ENCODE data around the gene DAB2IP. TPM values are rescaled to one million over a fixed set of nuclear protein-coding genes. Genes with fewer than 3 reads are reported as not detected.

The DAB2IP gene
- total RNA-seq, 6 experiments from 2014 or later = 15.1 to 21.6 (median 19.0) TPM

DNA sequence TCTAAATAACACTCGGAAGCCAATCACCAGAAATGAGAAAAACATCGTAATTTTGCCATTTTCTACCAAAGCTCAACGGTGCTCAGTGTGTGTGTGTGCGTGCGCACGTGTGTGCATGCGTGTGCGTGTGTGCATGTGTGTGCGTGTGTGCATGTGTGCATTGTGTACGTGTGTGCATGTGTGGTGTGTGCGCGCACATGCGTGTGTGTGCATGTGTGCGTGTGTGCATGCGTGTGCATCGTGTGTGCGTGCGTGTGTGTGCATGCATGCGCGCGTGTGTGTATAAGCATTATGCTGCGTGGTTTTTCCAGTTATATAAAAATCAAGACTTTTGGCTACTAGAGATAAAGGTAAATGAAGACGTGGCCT, 165.0 kb downstream of the DAB2IP start:
- H3K9me3 ChIP-seq = no peaks in the 10 kb centered on the region
- no peak for ATAC-seq
- WGBS (ENCODE audit: insufficient coverage, low coverage, low lambda C conversion rate, missing lambda C conversion rate) = 80% methylated on average over 23 of the region's 23 CpGs
- intact Hi-C loops (cut with DNase I) = no loop called here
- TF ChIP-seq, protein P1, sequence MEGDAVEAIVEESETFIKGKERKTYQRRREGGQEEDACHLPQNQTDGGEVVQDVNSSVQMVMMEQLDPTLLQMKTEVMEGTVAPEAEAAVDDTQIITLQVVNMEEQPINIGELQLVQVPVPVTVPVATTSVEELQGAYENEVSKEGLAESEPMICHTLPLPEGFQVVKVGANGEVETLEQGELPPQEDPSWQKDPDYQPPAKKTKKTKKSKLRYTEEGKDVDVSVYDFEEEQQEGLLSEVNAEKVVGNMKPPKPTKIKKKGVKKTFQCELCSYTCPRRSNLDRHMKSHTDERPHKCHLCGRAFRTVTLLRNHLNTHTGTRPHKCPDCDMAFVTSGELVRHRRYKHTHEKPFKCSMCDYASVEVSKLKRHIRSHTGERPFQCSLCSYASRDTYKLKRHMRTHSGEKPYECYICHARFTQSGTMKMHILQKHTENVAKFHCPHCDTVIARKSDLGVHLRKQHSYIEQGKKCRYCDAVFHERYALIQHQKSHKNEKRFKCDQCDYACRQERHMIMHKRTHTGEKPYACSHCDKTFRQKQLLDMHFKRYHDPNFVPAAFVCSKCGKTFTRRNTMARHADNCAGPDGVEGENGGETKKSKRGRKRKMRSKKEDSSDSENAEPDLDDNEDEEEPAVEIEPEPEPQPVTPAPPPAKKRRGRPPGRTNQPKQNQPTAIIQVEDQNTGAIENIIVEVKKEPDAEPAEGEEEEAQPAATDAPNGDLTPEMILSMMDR (IDR thresholded peaks at IDR 0.05) = no peak
- TF ChIP-seq POLR2A (IDR thresholded peaks at IDR 0.05) = no peak
- no peaks in the 10 kb centered on the region for H3K36me3 ChIP-seq
- H3K4me1 ChIP-seq = peaks cover 0 to 17% (median under 1%) of the 10 kb centered on the region in 4 donors
- no peak overlapping the region for H3K4me3 ChIP-seq
- H3K27ac ChIP-seq = no peak overlapping the region
- no peak for DNase-seq
- no peaks in the 10 kb centered on the region for H3K27me3 ChIP-seq

DNA sequence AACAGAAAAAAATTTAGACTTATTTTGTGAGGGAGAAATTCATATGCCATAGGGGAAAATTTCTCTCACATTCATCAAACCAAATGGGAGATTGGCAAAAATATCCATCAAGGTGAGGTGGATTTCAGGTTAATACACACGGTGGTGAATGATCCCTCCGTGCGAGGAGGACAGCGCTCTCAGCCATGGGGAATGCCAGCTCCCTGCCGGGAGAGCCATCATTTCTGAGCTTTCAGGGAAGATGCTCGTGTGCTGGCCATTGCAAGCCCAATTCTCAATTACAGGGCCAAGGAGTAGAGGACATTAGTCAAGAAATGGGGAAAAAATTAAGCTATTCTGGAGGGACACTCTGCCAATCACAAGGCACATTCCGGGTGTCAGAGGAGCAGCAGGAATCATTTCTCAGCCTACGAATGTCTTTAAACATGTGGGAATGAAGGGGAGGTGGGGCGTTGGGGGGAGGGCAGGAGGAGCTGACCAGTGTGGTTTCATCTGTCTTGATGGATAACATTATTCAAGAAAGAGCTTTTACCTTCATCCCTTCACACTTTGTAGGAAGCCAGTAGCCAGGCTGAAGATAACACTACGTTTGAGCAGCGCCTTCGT, 165.5 kb downstream of the DAB2IP start:
- ATAC-seq (no peak), DNase-seq (no peak)
- Histone ChIP-seq H3K9me3 (no peaks in the 10 kb centered on the region), H3K4me3 (no peak overlapping the region), H3K36me3 (no peaks in the 10 kb centered on the region), H3K27me3 (no peaks in the 10 kb centered on the region), H3K4me1 (peaks cover 0 to 12% (median 0%) of the 10 kb centered on the region in 4 donors), H3K27ac (no peak overlapping the region)
- no peak for TF ChIP-seq POLR2A (IDR thresholded peaks at IDR 0.05)
- TF ChIP-seq, protein P1 (IDR thresholded peaks at IDR 0.05) = no peak
- WGBS (ENCODE audit: insufficient coverage, low coverage, low lambda C conversion rate, missing lambda C conversion rate) = 67% methylated on average over 10 of the region's 12 CpGs
- intact Hi-C loops (cut with DNase I) = no loop called here

DNA sequence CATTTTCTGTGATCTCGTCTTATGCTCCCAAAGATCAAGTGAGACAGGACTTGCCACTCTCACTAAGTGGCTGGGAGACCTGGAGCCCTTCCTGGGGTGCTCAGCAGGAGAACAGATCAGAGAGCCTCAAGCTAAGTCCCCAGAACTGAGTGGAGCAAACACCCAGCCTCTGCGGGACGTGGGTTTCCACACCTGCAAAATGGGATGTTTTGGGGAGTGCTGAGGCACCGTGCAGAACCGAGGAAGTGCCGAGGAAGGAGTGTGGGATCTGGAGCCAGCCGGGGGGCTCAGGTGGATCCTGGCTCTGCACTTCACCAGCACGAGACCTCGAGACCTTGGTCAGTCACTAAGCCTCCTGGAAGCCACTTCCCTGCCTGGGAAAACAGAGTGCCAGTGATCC, 166.0 kb downstream of the DAB2IP start:
- intact Hi-C loops (cut with DNase I) = no loop called here
- 77% methylated on average over 7 of the region's 9 CpGs for WGBS (ENCODE audit: insufficient coverage, low coverage, low lambda C conversion rate, missing lambda C conversion rate)
- Histone ChIP-seq H3K4me3 (no peak overlapping the region), H3K36me3 (no peaks in the 10 kb centered on the region), H3K4me1 (peaks cover 0 to 9% (median 0%) of the 10 kb centered on the region in 4 donors), H3K27me3 (no peaks in the 10 kb centered on the region), H3K9me3 (no peaks in the 10 kb centered on the region), H3K27ac (no peak overlapping the region)
- no peak for DNase-seq
- TF ChIP-seq, protein P1 (IDR thresholded peaks at IDR 0.05) = no peak
- TF ChIP-seq POLR2A (IDR thresholded peaks at IDR 0.05) = no peak
- no peak for ATAC-seq

DNA sequence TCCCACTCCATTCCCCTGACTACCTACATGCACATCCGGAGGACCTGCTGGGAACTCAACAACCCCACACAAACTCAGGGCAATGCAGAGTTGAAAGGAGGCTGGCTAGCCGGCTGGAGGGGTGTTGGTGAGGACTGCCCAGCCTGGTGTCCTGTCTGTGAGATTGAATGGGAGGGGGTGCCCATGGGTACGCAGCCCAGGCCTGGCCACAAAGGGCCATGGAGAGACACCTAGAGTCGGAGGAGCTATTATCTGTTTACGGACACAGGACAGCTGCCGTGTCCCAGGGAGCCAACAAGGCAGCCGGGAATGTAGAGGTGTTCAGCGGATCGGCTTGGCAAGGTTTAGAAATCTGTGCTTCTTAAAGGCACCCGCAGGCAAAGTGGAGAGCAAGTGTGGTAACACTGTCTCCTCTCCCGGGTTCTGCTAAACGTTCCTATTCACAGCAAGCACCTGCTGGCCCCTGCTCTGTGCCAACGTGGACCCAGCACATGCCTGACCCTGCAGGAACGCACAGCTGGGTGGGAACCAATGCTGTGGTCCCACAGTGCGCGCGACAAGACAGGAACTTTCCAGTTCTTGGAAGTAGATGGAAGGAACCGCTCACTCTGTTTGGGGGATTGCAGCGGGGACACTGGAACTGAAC, 166.7 kb downstream of the DAB2IP start:
- H3K36me3 ChIP-seq = no peaks in the 10 kb centered on the region
- no peak overlapping the region for H3K4me3 ChIP-seq
- no peak overlapping the region for H3K27ac ChIP-seq
- no peaks in the 10 kb centered on the region for H3K27me3 ChIP-seq
- ATAC-seq (no peak), DNase-seq (no peak)
- intact Hi-C loops (cut with DNase I) = no loop called here
- H3K4me1 ChIP-seq = peaks cover 0 to 9% (median 0%) of the 10 kb centered on the region in 4 donors
- TF ChIP-seq, protein P1 (IDR thresholded peaks at IDR 0.05) = no peak
- TF ChIP-seq POLR2A (IDR thresholded peaks at IDR 0.05) = no peak
- no peaks in the 10 kb centered on the region for H3K9me3 ChIP-seq
- WGBS (ENCODE audit: insufficient coverage, low coverage, low lambda C conversion rate, missing lambda C conversion rate) = 40% methylated on average over 3 of the region's 19 CpGs
